Dermis lymphatic vessel endothelial cell (primary cell): ENCODE results near the gene PLAA. TPM values are rescaled to one million over a fixed set of nuclear protein-coding genes. Genes with fewer than 3 reads are reported as not detected.

ENCODE experiments used
- total RNA-seq: library from RNA; depleted of rRNA; stranded (reverse); fragments of >200 nt; gene quantifications from 2 replicates; pipeline ENCODE4 v1.2.1, GENCODE V29; 2014

Gene PLAA
- total RNA-seq: 38.7 and 39.7 TPM in 2 replicates

GRCh38 chr9:26946753-26947727 lies at the start of gene PLAA:
PLAA (minus strand) TSS chr9:26947242; CDS start chr9:26947045, 197 bp downstream.

GRCh38 chr9:26955921-26956859 lies 9.1 kb upstream of the PLAA start, which contains the start of gene IFT74:
IFT74 (plus strand) TSS chr9:26956412; CDS start chr9:26961968, 5,556 bp downstream.

GRCh38 chr9:26892251-26893029 lies 54.6 kb downstream of the PLAA start, which contains the start of gene CAAP1:
CAAP1 (minus strand) TSS chr9:26892802; CDS start chr9:26892715, 87 bp downstream.

Other genes starting within 250 kb of the PLAA start
- 11.9 and 15.8 TPM in 2 replicates for gene CAAP1, start 54.4 kb downstream of the PLAA start, total RNA-seq
- 5.4 and 11.0 TPM in 2 replicates for gene IFT74, start 9.2 kb upstream of the PLAA start, total RNA-seq
- gene LRRC19, start 58.4 kb upstream of the PLAA start, total RNA-seq: not detected in 2 replicates
- gene TEK, start 162.0 kb upstream of the PLAA start, total RNA-seq: 155 and 275 TPM in 2 replicates